Endothelial cell of hepatic sinusoid (primary cell): Measurements from ENCODE around the gene PRODH2.
"Not testable (repeated sequence)": the region's sequence is repeated elsewhere in the genome, so short reads cannot be mapped to it uniquely, and the experiment has no call there.

Experiments used
- in situ Hi-C: cut with HindIII; loops from 2 replicates; pipeline ENCODE4 v1.10.0; 2017; ENCODE audit warnings: low sequenced_read_pairs

PRODH2 gene

GRCh38 chr19:35784503-35785338 lies 27.9 kb downstream of the PRODH2 start:
- in situ Hi-C loops: no loop called here

GRCh38 chr19:35783469-35784434 lies 28.9 kb downstream of the PRODH2 start:
- in situ Hi-C loops: no loop called here

- in situ Hi-C loops: no loop called here
Observed at GRCh38 chr19:35782589-35782988, 30.1 kb downstream of the PRODH2 start.

- in situ Hi-C loops: no loop called here
Observed at GRCh38 chr19:35781650-35782049, 31.0 kb downstream of the PRODH2 start.

- in situ Hi-C loops: no loop called here
Observed at GRCh38 chr19:35780717-35781116, 31.9 kb downstream of the PRODH2 start.

- in situ Hi-C loops: no loop called here
Observed at GRCh38 chr19:35780058-35780457, 32.6 kb downstream of the PRODH2 start.

GRCh38 chr19:35779033-35779432 lies 33.6 kb downstream of the PRODH2 start:
- in situ Hi-C loops: no loop called here

- in situ Hi-C loops: no loop called here
Observed at GRCh38 chr19:35777961-35778360, 34.7 kb downstream of the PRODH2 start.

- in situ Hi-C loops: no loop called here
Observed at GRCh38 chr19:35777086-35777841, 35.4 kb downstream of the PRODH2 start.

- in situ Hi-C loops: no loop called here
Observed at GRCh38 chr19:35776102-35776788, 36.4 kb downstream of the PRODH2 start.

GRCh38 chr19:35775298-35776101 lies 37.1 kb downstream of the PRODH2 start, which contains the start of gene ARHGAP33:
TSS of gene ARHGAP33 (plus strand) at chr19:35775564. CDS start at chr19:35775659, 95 bp downstream.
- in situ Hi-C loops: no loop called here

GRCh38 chr19:35775046-35775297 lies 37.7 kb downstream of the PRODH2 start:
- in situ Hi-C loops: no loop called here

GRCh38 chr19:35774274-35775045 lies 38.2 kb downstream of the PRODH2 start:
- in situ Hi-C loops: no loop called here

- in situ Hi-C loops: no loop called here
Observed at GRCh38 chr19:35773020-35773806, 39.4 kb downstream of the PRODH2 start.

- in situ Hi-C loops: not testable (repeated sequence)
Observed at GRCh38 chr19:35772362-35772761, 40.3 kb downstream of the PRODH2 start.

GRCh38 chr19:35768082-35768421 lies 44.6 kb downstream of the PRODH2 start:
- in situ Hi-C loops: no loop called here

- in situ Hi-C loops: no loop called here
Observed at GRCh38 chr19:35767288-35768081, 45.2 kb downstream of the PRODH2 start.
